GM12865 (cell line): Measurements from ENCODE around the gene TMEM44.

Experiments
- DNase-seq: peaks from one replicate; pipeline ENCODE4 v3.0.0; 2010; ENCODE audit warnings: low read depth
- H3K4me3 ChIP-seq: 2 replicates; pipeline ENCODE4 v1.5.1; 2011; ENCODE audit warnings: mild to moderate bottlenecking, low read depth, low read length, control low read depth
- TF ChIP-seq, protein P1 (sequence below): IDR thresholded peaks from 2 replicates; pipeline ENCODE4 v1.5.1; 2011; ENCODE audit warnings: low read length, control low read depth, low read depth, inconsistent platforms; ENCODE audit not compliant: insufficient read depth; ENCODE audit errors: missing control alignments

The TMEM44 gene

GRCh38 chr3:194561306-194561974 is 71.8 kb downstream of the TMEM44 start:
- TF ChIP-seq, protein P1, sequence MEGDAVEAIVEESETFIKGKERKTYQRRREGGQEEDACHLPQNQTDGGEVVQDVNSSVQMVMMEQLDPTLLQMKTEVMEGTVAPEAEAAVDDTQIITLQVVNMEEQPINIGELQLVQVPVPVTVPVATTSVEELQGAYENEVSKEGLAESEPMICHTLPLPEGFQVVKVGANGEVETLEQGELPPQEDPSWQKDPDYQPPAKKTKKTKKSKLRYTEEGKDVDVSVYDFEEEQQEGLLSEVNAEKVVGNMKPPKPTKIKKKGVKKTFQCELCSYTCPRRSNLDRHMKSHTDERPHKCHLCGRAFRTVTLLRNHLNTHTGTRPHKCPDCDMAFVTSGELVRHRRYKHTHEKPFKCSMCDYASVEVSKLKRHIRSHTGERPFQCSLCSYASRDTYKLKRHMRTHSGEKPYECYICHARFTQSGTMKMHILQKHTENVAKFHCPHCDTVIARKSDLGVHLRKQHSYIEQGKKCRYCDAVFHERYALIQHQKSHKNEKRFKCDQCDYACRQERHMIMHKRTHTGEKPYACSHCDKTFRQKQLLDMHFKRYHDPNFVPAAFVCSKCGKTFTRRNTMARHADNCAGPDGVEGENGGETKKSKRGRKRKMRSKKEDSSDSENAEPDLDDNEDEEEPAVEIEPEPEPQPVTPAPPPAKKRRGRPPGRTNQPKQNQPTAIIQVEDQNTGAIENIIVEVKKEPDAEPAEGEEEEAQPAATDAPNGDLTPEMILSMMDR = no peak
- no peak overlapping the region for H3K4me3 ChIP-seq
- DNase-seq = no peak

GRCh38 chr3:194560047-194560446 is 73.2 kb downstream of the TMEM44 start:
- no peak overlapping the region for H3K4me3 ChIP-seq
- TF ChIP-seq, protein P1 = no peak
- no peak for DNase-seq

DNA sequence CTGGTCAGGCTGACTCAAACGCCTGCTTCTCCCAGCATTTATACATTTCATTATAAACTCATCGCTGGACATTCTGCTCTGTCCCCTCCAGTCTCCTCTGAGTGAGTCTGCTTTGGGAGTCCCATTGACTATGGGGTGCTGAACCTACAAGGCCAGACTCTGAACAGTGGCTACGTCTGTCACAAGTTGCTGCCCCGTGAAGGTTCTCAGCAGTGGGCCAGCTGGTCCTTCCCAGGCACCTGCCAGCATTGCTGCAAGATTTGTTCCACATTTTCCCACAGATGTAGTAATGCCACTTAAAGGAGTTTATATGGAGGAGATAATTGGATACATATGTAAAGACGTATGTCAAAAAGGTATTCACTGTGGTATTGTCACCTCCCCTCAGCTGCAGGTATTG is 73.7 kb downstream of the TMEM44 start:
- DNase-seq = no peak
- TF ChIP-seq, protein P1 = no peak
- H3K4me3 ChIP-seq = no peak overlapping the region

- DNase-seq = peak; percentile 68
- peak overlapping the region; percentile 40 for H3K4me3 ChIP-seq
- TF ChIP-seq, protein P1 = no peak
Observed at GRCh38 chr3:194556086-194557056, 76.8 kb downstream of the TMEM44 start.

DNA sequence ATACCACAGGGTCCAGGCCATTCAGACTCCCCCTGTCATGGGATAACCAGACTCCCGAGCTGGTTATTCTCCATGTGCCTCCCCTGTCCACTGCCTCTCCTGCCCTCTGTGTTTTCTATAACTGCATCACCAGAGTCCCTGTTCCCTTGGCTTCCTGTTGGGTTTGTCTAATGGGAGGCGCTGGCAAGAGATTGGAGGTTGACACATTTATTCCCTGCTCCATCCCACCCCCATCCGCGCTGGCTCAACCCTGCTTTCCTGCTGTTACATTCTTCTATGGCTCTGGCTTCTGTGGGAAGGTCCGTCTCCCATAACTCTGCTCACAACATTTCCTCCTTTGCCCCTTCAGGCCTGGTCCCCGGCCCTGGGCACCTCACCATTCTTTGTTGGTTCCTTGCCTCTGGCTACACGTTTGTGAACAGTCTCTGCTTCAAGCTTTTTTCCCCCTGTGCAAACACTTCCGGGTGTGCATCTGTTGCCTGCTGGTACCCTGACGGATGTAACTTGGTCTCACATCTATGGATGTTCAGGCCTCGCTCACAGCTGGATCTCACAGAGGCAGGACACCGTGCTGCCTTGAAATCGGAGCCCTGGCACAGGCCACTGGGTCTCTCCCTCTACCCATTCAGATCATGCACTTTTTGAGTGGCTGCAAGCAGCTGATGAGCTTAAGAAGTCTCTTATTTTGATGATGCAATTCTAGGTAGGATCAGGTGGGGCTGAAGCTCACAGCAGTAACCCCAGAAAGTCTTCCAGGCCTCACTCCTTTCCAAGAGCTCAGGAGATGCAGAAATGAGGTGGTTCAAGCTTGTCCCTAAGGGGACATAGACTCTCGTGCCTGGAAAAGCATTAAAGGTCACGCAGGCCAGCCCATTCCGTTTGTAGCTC is 77.8 kb downstream of the TMEM44 start:
- no peak overlapping the region for H3K4me3 ChIP-seq
- no peak for DNase-seq
- TF ChIP-seq, protein P1 = no peak

DNA sequence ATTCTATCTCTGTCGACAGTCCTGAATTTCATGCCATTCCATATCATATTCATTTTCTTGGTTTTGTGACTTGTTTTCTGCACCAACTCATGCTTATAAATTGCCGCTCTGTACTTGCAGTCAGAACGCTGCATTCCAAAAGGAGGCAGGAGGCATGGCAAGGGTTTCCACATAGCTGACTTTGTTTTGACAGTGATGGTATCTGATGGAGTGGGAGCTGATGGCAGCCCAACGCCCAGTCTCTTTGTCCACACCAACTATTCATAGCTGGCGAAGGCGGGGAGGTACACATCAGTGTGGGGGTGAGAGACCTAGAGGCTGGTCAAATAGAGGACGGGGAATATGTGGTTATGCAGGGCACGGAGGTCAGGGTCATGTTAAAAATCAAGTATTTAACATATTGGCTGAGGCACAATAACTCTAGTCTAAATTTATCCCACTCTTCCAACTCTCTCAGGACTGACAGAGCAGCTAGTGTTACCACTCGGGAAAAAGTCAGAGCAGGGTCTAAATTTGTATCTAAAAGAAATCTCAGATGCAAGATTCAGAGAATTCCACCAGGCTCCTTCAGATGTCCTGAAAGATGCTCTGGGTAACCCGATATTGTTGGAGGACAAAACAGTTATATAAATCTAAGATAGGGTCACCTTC is 78.6 kb downstream of the TMEM44 start:
- no peak overlapping the region for H3K4me3 ChIP-seq
- TF ChIP-seq, protein P1 = no peak
- no peak for DNase-seq
